ENCODE measurements around the gene DIPK1A. TPM values are rescaled to one million over a fixed set of nuclear protein-coding genes. Genes with fewer than 3 reads are reported as not detected.
"Not testable (repeated sequence)": the region's sequence is repeated elsewhere in the genome, so short reads cannot be mapped to it uniquely, and the experiment has no call there.

DIPK1A gene
- total and polyA plus RNA-seq, 2 donors (not counting 1 experiment from before 2014, with no cell fraction given), result 19.7 to 85.7 TPM

- TF ChIP-seq CTCF (conservative IDR thresholded peaks at IDR 0.05 in 1 of 2, IDR thresholded peaks at IDR 0.05 in 1 of 2; ENCODE audit: low read depth in 1 of 2, low read length in 2 of 2), result no peak
- TF ChIP-seq EZH2 (IDR thresholded peaks at IDR 0.05; ENCODE audit: low read length, missing control alignments), result no peak
- no peak overlapping the region for H3K27ac ChIP-seq (ENCODE audit: insufficient read depth, low read length)
- no peak overlapping the region for H3K4me3 ChIP-seq (replicated peaks in 1 of 4; ENCODE audit: control extremely low read depth in 1 of 4, insufficient read depth in 1 of 4, low read depth in 3 of 4, low read length in 4 of 4)
- peaks cover 12% of the 10 kb centered on the region for H3K27me3 ChIP-seq (ENCODE audit: control insufficient read depth, insufficient read depth, low read length)
- no peaks in the 10 kb centered on the region for H3K79me2 ChIP-seq (ENCODE audit: control insufficient read depth, insufficient read depth, low read length)
- no peaks in the 10 kb centered on the region for H3K9me3 ChIP-seq (ENCODE audit: control insufficient read depth, insufficient read depth, low read depth, low read length)
- H3K9ac ChIP-seq (ENCODE audit: insufficient read depth, low read length), result no peak overlapping the region
- H3K4me1 ChIP-seq (ENCODE audit: control insufficient read depth, extremely low read depth, insufficient read depth, low read length), result no peaks in the 10 kb centered on the region
- no peak overlapping the region for H2AFZ ChIP-seq (ENCODE audit: low read length)
- no peak overlapping the region for H3K4me2 ChIP-seq (ENCODE audit: extremely low read depth, insufficient read depth, low read length)
- H3K36me3 ChIP-seq (ENCODE audit: control insufficient read depth, insufficient read depth, low read length), result no peaks in the 10 kb centered on the region
- H4K20me1 ChIP-seq (ENCODE audit: control insufficient read depth, extremely low read depth, insufficient read depth, low read length), result no peaks in the 10 kb centered on the region
- DNase-seq (ENCODE audit: low read depth in 2 of 2), result no peak
Observed at GRCh38 chr1:92972409-92973129, 11.3 kb upstream of the DIPK1A start.

GRCh38 chr1:92971932-92972331 lies 10.7 kb upstream of the DIPK1A start:
- not testable (repeated sequence) for H4K20me1 ChIP-seq (ENCODE audit: control insufficient read depth, extremely low read depth, insufficient read depth, low read length); H3K27ac ChIP-seq (ENCODE audit: insufficient read depth, low read length); H2AFZ ChIP-seq (ENCODE audit: low read length); H3K36me3 ChIP-seq (ENCODE audit: control insufficient read depth, insufficient read depth, low read length); H3K9me3 ChIP-seq (ENCODE audit: control insufficient read depth, insufficient read depth, low read depth, low read length); H3K4me1 ChIP-seq (ENCODE audit: control insufficient read depth, extremely low read depth, insufficient read depth, low read length); H3K4me2 ChIP-seq (ENCODE audit: extremely low read depth, insufficient read depth, low read length); DNase-seq (ENCODE audit: low read depth in 2 of 2); H3K9ac ChIP-seq (ENCODE audit: insufficient read depth, low read length); H3K79me2 ChIP-seq (ENCODE audit: control insufficient read depth, insufficient read depth, low read length); H3K4me3 ChIP-seq (replicated peaks in 1 of 4; ENCODE audit: control extremely low read depth in 1 of 4, insufficient read depth in 1 of 4, low read depth in 3 of 4, low read length in 4 of 4)
- H3K27me3 ChIP-seq (ENCODE audit: control insufficient read depth, insufficient read depth, low read length), result peaks cover 12% of the 10 kb centered on the region

DNA sequence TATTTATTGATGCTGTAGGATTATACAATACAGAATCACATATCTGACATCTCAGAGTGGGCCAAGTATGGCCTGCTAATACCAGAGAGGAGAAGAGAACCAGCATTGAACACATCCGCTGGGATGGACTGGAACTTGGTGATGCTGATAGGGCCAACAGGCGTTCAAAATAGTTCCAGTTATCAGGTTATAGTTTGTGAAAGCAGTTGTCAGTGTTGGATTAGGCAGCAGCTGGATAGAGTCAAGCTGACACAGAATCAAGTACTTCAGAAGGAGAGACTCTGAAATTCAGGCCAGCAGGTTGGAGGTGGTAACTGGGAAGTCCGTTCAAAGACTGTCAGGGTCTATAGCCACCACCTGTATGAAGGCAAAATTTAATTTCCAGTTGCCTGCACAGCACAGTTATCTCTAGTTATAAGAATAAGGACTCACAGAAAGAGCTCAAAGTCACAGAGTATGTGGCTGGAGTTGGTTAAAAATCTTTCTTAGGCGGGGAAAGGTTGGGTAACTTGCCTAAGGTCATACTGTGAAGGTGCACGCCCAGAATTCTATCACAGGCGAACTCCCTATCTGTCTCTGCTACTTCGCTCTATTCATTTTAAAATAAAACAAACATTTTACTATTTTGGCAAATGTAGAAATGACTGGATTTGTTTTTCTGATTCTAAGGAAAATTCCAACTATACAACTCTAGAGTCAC lies 9.9 kb upstream of the DIPK1A start:
- DNase-seq (ENCODE audit: low read depth in 2 of 2), result no peak
- TF ChIP-seq CTCF (conservative IDR thresholded peaks at IDR 0.05 in 1 of 2, IDR thresholded peaks at IDR 0.05 in 1 of 2; ENCODE audit: low read depth in 1 of 2, low read length in 2 of 2), result no peak
- no peak for TF ChIP-seq EZH2 (IDR thresholded peaks at IDR 0.05; ENCODE audit: low read length, missing control alignments)
- no peak overlapping the region for H3K4me2 ChIP-seq (ENCODE audit: extremely low read depth, insufficient read depth, low read length)
- no peaks in the 10 kb centered on the region for H3K4me1 ChIP-seq (ENCODE audit: control insufficient read depth, extremely low read depth, insufficient read depth, low read length)
- H3K27ac ChIP-seq (ENCODE audit: insufficient read depth, low read length), result no peak overlapping the region
- no peak overlapping the region for H2AFZ ChIP-seq (ENCODE audit: low read length)
- H3K79me2 ChIP-seq (ENCODE audit: control insufficient read depth, insufficient read depth, low read length), result no peaks in the 10 kb centered on the region
- no peaks in the 10 kb centered on the region for H4K20me1 ChIP-seq (ENCODE audit: control insufficient read depth, extremely low read depth, insufficient read depth, low read length)
- no peak overlapping the region for H3K9ac ChIP-seq (ENCODE audit: insufficient read depth, low read length)
- no peaks in the 10 kb centered on the region for H3K9me3 ChIP-seq (ENCODE audit: control insufficient read depth, insufficient read depth, low read depth, low read length)
- no peak overlapping the region for H3K4me3 ChIP-seq (replicated peaks in 1 of 4; ENCODE audit: control extremely low read depth in 1 of 4, insufficient read depth in 1 of 4, low read depth in 3 of 4, low read length in 4 of 4)
- no peaks in the 10 kb centered on the region for H3K36me3 ChIP-seq (ENCODE audit: control insufficient read depth, insufficient read depth, low read length)
- peaks cover 12% of the 10 kb centered on the region for H3K27me3 ChIP-seq (ENCODE audit: control insufficient read depth, insufficient read depth, low read length)

Measured in fibroblast of lung (primary cell).